Natural killer cell (primary cell): Measurements from ENCODE around the gene DHRS1. TPM values are rescaled to one million over a fixed set of nuclear protein-coding genes. Genes with fewer than 3 reads are reported as not detected.

Source experiments
- ATAC-seq, 3 donors: fragments of 150-1000 bp in 2 of 3; fragments of 200-7000 bp in 1 of 3; cut with Tn5 transposase; 1 replicate in 1 of 3; 2 replicates in 2 of 3; pipeline ENCODE4 v1.10.0; 2021; ENCODE audit warnings: mild to moderate bottlenecking in 2 of 3, moderate library complexity in 2 of 3
- DNase-seq, 2 donors: peaks; one replicate each; pipeline versions ENCODE4 v3.0.0 to v3.0.0-alpha.2; 2013 to 2021; ENCODE audit warnings: mixed read lengths in 1 of 2
- H3K27ac ChIP-seq: one replicate; pipeline ENCODE4 v1.5.1; 2013; ENCODE audit warnings: mild to moderate bottlenecking, low read length
- H3K27me3 ChIP-seq: one replicate; pipeline ENCODE4 v1.6.1; 2013; ENCODE audit warnings: low read length; ENCODE audit not compliant: control insufficient read depth, insufficient read depth
- H3K36me3 ChIP-seq: one replicate; pipeline ENCODE4 v1.6.1; 2013; ENCODE audit warnings: low read length; ENCODE audit not compliant: control insufficient read depth, insufficient read depth
- H3K4me1 ChIP-seq: one replicate; pipeline ENCODE4 v1.6.1; 2013; ENCODE audit warnings: low read length; ENCODE audit not compliant: control insufficient read depth, insufficient read depth
- H3K4me3 ChIP-seq: one replicate; pipeline ENCODE4 v1.5.1; 2013; ENCODE audit warnings: low read length
- H3K9me3 ChIP-seq: one replicate; pipeline ENCODE4 v1.6.1; 2013; ENCODE audit warnings: low read length; ENCODE audit not compliant: control insufficient read depth, insufficient read depth
- H3K27ac Mint-ChIP-seq, 2 donors: one replicate each; pipeline ENCODE4 v1.8.0; 2022; ENCODE audit warnings: mild to moderate bottlenecking in 2 of 2, mixed read lengths in 2 of 2, moderate library complexity in 1 of 2
- H3K27me3 Mint-ChIP-seq, 2 donors: one replicate each; pipeline ENCODE4 v1.8.0; 2022; ENCODE audit warnings: low read depth in 2 of 2, mixed read lengths in 2 of 2
- H3K36me3 Mint-ChIP-seq: one replicate; pipeline ENCODE4 v1.8.0; 2022; ENCODE audit warnings: mixed read lengths
- H3K4me1 Mint-ChIP-seq, 2 donors: one replicate each; pipeline ENCODE4 v1.8.0; 2022; ENCODE audit warnings: mixed read lengths in 2 of 2
- H3K4me3 Mint-ChIP-seq: one replicate; pipeline ENCODE4 v1.8.0; 2022; ENCODE audit warnings: mild to moderate bottlenecking, moderate library complexity, mixed read lengths
- H3K9me3 Mint-ChIP-seq, 2 donors: one replicate each; pipeline ENCODE4 v1.8.0; 2022; ENCODE audit warnings: mixed read lengths in 2 of 2
- WGBS: methylation state at CpG from one replicate; pipeline ENCODE4 v1.1.7; 2013; ENCODE audit warnings: missing lambda C conversion rate; ENCODE audit not compliant: insufficient coverage; 5-methylcytosine and 5-hydroxymethylcytosine counted together
- intact Hi-C: fragments of 100-400 bp; cut with micrococcal nuclease; formaldehyde crosslinking; loops from one replicate; pipeline ENCODE4 v1.14.2; 2022
- total RNA-seq, 4 donors: library from RNA; stranded (reverse); fragments of 120-200 nt in 1 of 4; gene quantifications; one replicate each; pipeline versions ENCODE4 v1.2.3 to v1.2.4, GENCODE V29; 2013 to 2022
- TF ChIP-seq, protein P1 (sequence below): fragments of 200-600 bp; IDR thresholded peaks from one replicate; pipeline ENCODE4 v1.8.0; 2022; ENCODE audit warnings: antibody characterized with exemption

Gene DHRS1
- total RNA-seq, 3 donors from 2014 or later (not counting 1 experiment from before 2014, with no cell fraction given), result 39.8 to 59.0 (median 43.3) TPM

DNA sequence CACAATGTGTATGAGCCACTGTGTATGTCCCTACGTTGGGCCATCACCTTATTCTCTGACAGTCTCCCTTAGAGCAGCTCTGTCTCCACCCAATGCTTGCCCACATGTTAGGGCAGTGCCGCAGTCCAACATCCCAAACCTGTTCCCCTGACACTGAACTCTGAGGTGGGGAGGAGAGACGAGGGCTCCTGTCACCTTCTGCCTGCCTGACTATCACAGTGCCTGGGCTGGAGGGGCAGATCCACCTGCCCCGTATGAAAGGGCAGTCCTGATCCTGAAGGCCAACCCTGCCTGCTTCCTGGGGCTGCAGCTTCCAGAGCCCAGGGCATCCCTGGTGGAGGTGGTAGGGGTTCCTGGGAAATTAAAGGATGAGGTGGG is 38.8 kb downstream of the DHRS1 start:
- Mint-ChIP-seq H3K36me3 (no peaks in the 10 kb centered on the region), H3K9me3 (no peaks in the 10 kb centered on the region), H3K4me1 (no peaks in the 10 kb centered on the region), H3K27ac (no peak overlapping the region), H3K27me3 (no peaks in the 10 kb centered on the region), H3K4me3 (no peak overlapping the region)
- TF ChIP-seq, protein P1, sequence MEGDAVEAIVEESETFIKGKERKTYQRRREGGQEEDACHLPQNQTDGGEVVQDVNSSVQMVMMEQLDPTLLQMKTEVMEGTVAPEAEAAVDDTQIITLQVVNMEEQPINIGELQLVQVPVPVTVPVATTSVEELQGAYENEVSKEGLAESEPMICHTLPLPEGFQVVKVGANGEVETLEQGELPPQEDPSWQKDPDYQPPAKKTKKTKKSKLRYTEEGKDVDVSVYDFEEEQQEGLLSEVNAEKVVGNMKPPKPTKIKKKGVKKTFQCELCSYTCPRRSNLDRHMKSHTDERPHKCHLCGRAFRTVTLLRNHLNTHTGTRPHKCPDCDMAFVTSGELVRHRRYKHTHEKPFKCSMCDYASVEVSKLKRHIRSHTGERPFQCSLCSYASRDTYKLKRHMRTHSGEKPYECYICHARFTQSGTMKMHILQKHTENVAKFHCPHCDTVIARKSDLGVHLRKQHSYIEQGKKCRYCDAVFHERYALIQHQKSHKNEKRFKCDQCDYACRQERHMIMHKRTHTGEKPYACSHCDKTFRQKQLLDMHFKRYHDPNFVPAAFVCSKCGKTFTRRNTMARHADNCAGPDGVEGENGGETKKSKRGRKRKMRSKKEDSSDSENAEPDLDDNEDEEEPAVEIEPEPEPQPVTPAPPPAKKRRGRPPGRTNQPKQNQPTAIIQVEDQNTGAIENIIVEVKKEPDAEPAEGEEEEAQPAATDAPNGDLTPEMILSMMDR, result no peak
- Histone ChIP-seq H3K4me3 (no peak overlapping the region), H3K27ac (no peak overlapping the region), H3K36me3 (peaks cover 14% of the 10 kb centered on the region), H3K4me1 (no peaks in the 10 kb centered on the region), H3K27me3 (no peaks in the 10 kb centered on the region), H3K9me3 (no peaks in the 10 kb centered on the region)
- DNase-seq, result no peak
- 91% methylated on average over 4 of the region's 4 CpGs for WGBS
- no peak for ATAC-seq
- intact Hi-C loops, result no loop called here

DNA sequence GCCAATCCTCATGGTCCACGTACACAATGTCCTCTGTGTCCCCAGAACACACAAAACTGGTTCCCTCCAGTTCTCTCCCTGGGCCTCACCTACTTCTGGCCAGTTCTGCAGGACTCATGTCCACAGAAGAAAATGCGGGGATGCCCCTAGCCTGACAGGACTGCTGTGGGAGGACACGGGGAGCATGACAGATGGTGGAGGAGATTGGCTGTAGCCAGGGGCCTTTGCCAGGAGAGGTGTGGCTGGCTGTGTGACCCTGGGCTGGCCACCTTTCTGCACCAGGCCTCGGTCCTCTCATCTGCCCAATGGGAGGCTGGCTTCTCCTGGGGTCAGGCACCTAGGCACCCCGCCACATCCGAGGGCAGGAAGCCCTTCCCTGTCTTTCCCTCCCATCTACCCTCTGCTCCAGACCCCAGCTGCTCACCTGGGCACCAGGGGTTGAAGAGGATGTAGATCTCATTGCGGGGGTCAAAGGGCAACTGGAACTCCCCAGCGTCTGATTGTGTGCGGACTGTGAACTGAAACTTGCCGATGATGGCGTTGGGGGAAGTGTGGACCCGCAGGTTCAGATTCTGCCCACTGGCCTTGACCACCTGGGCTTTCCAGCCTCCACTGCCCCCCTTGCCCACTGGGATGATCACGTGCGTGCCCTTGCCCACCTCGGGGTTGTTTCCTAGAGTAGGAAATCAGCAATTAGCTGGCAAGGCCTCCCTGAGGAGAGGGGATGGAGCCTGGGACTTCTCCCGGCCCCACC is 39.4 kb downstream of the DHRS1 start:
- TF ChIP-seq, protein P1, result no peak
- H3K4me3 Mint-ChIP-seq, result no peak overlapping the region
- ATAC-seq, result no peak
- Histone ChIP-seq H3K36me3 (peaks cover 9% of the 10 kb centered on the region), H3K4me1 (no peaks in the 10 kb centered on the region), H3K4me3 (no peak overlapping the region), H3K27ac (no peak overlapping the region), H3K27me3 (no peaks in the 10 kb centered on the region), H3K9me3 (no peaks in the 10 kb centered on the region)
- H3K27ac Mint-ChIP-seq, result no peak overlapping the region
- no peaks in the 10 kb centered on the region for H3K4me1 Mint-ChIP-seq
- H3K36me3 Mint-ChIP-seq, result no peaks in the 10 kb centered on the region
- WGBS, result 89% methylated on average over 14 of the region's 16 CpGs
- H3K27me3 Mint-ChIP-seq, result no peaks in the 10 kb centered on the region
- intact Hi-C loops, result no loop called here
- no peaks in the 10 kb centered on the region for H3K9me3 Mint-ChIP-seq
- no peak for DNase-seq

DNA sequence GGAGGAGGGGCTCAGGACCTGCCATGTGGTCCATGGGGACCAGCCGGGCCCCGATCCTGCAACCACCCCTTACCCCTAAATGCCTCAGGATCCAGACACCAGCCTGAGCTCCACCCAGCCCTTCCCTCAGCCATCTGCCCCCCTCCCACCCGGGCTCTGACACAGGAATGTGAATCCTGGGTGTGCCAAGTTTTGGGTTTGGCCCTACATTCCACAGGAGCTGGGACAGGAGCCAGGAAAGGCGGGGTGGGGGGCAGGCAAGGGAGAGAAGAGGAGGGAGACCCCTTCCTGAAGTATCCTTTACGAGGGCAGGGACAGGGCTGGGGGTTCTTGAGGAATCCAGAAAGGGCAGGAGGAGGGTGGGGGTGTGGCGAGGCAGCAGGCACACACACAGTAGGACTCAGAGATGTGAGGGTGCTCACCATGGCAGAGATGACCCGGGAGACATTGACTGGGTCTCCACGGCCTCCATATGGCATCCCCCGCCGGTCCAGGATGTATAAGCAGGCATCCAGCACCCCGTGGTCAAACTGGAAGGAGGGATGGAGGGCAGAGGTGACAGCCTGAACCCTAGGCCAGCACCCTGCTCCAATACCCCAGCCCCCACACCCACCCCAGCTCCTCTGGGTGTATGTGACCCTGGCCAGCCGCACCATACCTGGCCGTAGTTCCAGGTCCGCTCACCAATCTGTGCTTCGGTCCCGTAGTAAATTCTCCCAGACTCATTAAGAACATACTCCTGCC is 40.1 kb downstream of the DHRS1 start:
- DNase-seq (no peak), ATAC-seq (no peak)
- Mint-ChIP-seq H3K4me1 (no peaks in the 10 kb centered on the region), H3K36me3 (no peaks in the 10 kb centered on the region), H3K27ac (no peak overlapping the region), H3K27me3 (no peaks in the 10 kb centered on the region), H3K4me3 (no peak overlapping the region), H3K9me3 (no peaks in the 10 kb centered on the region)
- Histone ChIP-seq H3K9me3 (no peaks in the 10 kb centered on the region), H3K27me3 (no peaks in the 10 kb centered on the region), H3K36me3 (peaks cover 8% of the 10 kb centered on the region), H3K4me3 (no peak overlapping the region), H3K27ac (no peak overlapping the region), H3K4me1 (no peaks in the 10 kb centered on the region)
- TF ChIP-seq, protein P1, result no peak
- WGBS, result 93% methylated on average over 16 of the region's 16 CpGs
- intact Hi-C loops, result no loop called here
